Ovary (tissue), 3 donors: Measurements from ENCODE around the gene KRCC1.

Experiments used
- EP300 ChIP-seq: sonication (generic); formaldehyde crosslinking; IDR thresholded peaks from one replicate; pipeline ENCODE4 v1.6.1; 2017; ENCODE audit warnings: antibody characterized with exemption
- POLR2A ChIP-seq: fragments of 450-650 bp; IDR thresholded peaks from one replicate; pipeline ENCODE4 v1.6.1; 2017; ENCODE audit warnings: antibody characterized with exemption, mild to moderate bottlenecking, moderate library complexity
- TF ChIP-seq, protein P1 (sequence below), 3 donors: fragments of 450-650 bp in 2 of 3; fragments of 200-600 bp in 1 of 3; IDR thresholded peaks; one replicate each; pipeline versions ENCODE4 v1.5.1 to v1.8.0; 2016 to 2022; ENCODE audit warnings: antibody characterized with exemption in 3 of 3, mild to moderate bottlenecking in 1 of 3
- donor health status: DM: no; HTN: no; CAD: no.

GRCh38 chr2:88070055-88070454 is 14.5 kb upstream of the KRCC1 start:
- TF ChIP-seq, protein P1, sequence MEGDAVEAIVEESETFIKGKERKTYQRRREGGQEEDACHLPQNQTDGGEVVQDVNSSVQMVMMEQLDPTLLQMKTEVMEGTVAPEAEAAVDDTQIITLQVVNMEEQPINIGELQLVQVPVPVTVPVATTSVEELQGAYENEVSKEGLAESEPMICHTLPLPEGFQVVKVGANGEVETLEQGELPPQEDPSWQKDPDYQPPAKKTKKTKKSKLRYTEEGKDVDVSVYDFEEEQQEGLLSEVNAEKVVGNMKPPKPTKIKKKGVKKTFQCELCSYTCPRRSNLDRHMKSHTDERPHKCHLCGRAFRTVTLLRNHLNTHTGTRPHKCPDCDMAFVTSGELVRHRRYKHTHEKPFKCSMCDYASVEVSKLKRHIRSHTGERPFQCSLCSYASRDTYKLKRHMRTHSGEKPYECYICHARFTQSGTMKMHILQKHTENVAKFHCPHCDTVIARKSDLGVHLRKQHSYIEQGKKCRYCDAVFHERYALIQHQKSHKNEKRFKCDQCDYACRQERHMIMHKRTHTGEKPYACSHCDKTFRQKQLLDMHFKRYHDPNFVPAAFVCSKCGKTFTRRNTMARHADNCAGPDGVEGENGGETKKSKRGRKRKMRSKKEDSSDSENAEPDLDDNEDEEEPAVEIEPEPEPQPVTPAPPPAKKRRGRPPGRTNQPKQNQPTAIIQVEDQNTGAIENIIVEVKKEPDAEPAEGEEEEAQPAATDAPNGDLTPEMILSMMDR (IDR thresholded peaks at IDR 0.05) = no peak
- TF ChIP-seq POLR2A = no peak
- no peak for TF ChIP-seq EP300
